Frontal cortex (tissue), 4 donors: Measurements from ENCODE around the gene TNN. TPM values are rescaled to one million over a fixed set of nuclear protein-coding genes. Genes with fewer than 3 reads are reported as not detected.

Experiments used
- DNase-seq, 2 donors: peaks; one replicate each; pipeline ENCODE4 v3.0.0; 2012; ENCODE audit warnings: low spot score in 2 of 2
- FAIRE-seq: peaks from 2 replicates; lab custom pipeline; 2012; peaks lifted over from hg19 to GRCh38; lab: Jason Lieb, UNC
- total RNA-seq: library from RNA; depleted of rRNA; stranded (reverse); fragments of >200 nt; gene quantifications from one replicate; pipeline ENCODE4 v1.2.3, GENCODE V29; 2014
- donor health status: control.
- donor health status: control.
- donor health status: control.

The TNN gene
- total RNA-seq, 1 donor from 2014 or later, result 0.82 TPM

DNA sequence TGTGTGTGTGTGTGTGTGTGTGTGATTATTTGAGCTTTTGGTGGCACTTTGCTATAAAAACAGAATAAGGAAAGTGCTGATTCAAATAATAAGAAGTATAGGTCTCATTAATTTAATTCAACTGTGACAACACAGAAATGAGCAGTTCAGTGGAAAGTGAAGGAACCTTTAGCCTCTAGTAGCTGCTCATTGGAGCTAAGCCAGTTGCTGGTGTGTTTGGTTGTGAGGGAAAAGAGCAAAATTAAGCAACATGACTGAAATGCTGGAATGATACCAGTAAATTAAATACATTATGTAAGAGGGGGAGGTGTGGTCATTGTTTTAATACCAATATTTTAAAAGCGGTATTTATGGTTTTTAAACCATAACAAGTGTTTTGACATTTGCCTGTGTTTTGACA lies 69.7 kb downstream of the TNN start:
- DNase-seq (no peak), FAIRE-seq (no peak)

GRCh38 chr1:175138579-175138978 lies 70.9 kb downstream of the TNN start:
- FAIRE-seq, result no peak

GRCh38 chr1:175145899-175146528 lies 78.4 kb downstream of the TNN start:
- DNase-seq (no peak), FAIRE-seq (no peak)

More at GRCh38 chr1:175138579-175138978, 70.9 kb downstream of the TNN start:
- DNase-seq, result no peak

DNA sequence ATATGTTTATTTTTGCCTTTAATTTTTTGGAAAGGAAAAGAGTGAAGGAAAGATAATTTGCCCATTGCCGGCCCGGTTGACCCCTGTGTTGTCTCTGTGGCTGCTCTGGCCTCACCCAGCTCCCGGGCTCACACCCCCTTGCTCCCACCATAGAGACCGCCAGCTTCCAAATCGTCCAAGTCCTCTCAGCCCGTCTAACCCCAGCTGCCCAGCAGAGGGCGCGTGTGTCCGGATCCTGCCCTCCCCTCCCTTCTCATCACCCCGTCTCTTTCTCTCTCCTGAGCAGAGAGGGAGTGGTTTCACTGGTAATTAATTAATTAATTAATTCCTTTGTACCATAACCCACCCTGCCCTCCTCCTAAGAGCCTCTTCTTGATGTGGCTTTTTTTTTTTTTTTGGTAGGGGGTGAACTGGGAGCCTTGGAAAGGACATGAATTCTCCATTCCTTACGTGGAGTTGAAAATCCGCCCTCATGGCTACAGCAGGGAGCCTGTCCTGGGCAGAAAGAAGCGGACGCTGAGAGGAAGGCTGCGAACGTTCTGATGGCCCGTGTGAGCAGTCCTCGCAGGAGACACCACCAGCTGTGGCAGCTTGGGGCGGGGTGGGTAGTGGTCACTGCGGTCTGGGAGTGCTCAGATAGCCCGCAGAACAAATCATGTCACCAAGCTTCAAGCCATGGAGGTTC lies 79.0 kb downstream of the TNN start:
- FAIRE-seq (no peak), DNase-seq (peak in 1 of 2 donors; percentile 52)

GRCh38 chr1:175147569-175147968 lies 79.9 kb downstream of the TNN start:
- FAIRE-seq (no peak), DNase-seq (no peak)

GRCh38 chr1:175148068-175148467 lies 80.4 kb downstream of the TNN start:
- no peak for FAIRE-seq
- DNase-seq, result no peak

- DNase-seq (peak in 1 of 2 donors; percentile 42), FAIRE-seq (no peak)
Measured at GRCh38 chr1:175150596-175151319, 83.1 kb downstream of the TNN start.

DNA sequence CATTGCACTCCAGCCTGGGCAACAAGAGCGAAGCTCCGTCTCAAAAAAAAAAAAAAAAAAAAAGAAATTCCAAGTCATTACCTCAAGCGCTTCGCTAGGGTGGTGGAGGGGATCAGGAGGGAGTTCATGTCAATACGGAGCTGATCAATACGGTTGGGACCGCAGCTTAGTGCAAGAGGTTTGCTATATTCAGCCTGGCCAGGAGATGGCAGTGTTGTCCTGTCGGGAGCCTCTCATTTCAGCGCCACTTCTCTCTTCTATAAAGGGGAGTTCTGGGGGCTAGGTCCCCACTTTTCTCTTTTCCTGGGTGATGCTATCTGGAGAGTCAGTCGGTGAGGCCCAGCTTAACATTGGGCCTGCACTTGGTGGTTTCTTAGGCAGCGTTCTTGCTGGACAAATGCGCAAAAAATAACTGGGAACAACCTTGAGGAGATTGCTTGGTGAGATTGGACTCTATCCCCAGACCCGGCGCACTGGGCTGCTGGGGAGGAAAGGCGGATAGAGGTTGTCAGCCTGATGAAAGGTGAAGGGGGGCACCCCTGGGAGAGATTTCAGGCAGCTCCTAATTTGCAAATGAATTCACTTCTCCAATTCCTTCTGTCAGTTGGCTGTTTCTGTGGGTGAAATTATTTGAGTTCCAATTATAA lies 84.5 kb downstream of the TNN start:
- FAIRE-seq (no peak), DNase-seq (peak; percentile 19 to 63)

- FAIRE-seq (no peak), DNase-seq (peak; percentile 14 to 55)
Measured at GRCh38 chr1:175154629-175155472, 87.2 kb downstream of the TNN start.

DNA sequence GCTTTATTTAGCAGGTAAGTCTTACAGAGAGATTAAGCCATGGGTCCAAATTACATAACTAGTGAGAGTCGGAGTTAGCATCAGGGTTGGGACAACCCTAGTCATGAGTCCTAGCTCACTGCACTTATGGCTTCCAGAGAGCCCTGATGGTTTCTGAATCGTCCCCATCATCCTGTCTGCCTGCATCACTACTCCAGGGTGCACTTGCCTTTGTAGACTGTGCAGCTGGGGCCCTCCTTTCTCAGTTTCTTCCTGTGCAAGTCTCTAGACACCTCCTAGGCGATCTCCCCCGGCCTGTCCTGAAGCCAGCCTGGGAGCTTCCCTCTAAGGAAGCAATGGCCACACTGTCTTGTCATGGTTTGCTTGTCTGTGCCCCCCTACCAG lies 87.8 kb downstream of the TNN start:
- DNase-seq, result no peak
- FAIRE-seq, result no peak

GRCh38 chr1:175155936-175156335 lies 88.3 kb downstream of the TNN start:
- no peak for FAIRE-seq
- no peak for DNase-seq

DNA sequence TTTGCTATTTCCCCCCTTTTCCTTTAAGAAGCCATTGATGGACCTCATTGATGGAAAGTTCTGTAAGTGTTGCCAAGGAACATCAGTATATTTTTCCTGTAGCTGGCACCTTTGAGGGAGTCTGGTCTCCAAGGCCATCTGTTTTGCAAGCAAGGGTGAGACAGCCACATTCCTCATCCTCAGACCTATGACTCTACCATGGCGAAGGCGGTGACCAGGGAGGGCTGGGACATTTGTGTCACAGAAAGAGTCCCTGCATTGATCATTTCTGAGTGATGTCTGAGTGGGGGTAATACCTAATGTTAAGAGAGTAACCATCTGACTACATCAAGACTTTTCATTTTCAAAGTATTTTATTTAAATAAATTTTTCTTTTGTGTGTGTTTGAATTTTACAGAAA lies 89.6 kb downstream of the TNN start:
- FAIRE-seq, result no peak

GRCh38 chr1:175158170-175158591 lies 90.5 kb downstream of the TNN start:
- DNase-seq, result no peak
- no peak for FAIRE-seq

More for the DNA sequence above, 89.6 kb downstream of the TNN start:
- DNase-seq, result no peak

DNA sequence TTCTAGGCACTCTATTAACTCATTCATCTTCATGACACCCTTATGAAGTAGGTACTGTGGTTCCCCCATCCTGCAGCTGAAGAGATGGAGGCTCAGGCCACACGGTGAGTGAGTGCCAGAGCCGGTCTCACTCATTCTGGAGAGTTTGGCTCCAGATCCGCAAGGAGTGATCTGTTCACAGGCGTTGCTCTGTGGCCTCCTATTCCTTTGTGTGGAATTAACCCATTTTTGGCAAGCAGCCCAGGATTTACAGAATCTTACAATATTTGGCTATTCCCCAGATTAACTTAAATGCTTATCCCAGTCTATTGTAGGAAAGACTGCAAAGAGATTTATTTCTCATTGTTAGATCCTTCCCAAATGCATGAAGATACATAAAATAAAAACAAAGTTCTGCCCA lies 95.3 kb downstream of the TNN start:
- DNase-seq (no peak), FAIRE-seq (no peak)

DNA sequence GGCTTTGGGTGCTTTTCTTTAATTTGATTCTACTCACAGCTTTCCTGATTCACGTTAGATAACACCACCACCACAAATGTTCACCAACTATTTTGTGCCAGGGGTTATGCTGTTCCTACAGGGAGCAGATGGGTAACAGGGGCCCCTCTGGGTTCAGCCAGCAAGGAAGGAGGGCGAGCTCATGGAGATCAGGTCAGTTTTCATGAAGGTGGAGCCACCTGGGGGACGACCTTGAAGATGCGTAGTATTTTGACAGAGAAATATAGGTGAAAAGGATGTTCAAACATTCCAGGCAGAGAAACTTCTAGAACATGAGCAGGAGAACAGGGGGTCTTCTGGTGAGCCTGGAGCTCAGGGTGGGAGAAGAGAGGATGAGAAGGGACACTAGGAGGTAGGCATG lies 96.1 kb downstream of the TNN start:
- no peak for FAIRE-seq
- DNase-seq, result no peak

DNA sequence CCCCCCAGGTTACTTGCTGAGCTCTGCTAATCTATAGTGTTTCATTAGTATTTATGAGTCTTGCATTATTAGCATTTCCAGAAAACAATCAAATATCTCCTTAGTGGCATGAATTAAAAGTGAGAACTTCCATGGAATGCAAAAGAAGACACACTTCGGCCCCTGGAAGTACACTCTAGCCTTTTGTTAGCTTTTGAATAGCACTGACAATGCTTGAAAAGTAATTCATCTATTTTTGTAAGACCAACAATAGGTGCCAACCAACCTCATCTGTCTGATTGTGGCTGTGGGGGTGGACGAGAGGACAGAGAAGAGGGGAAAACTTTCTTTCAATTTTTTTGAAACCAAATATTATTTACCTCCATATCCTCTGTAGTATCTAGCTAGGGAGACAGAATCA lies 97.1 kb downstream of the TNN start:
- FAIRE-seq, result no peak

GRCh38 chr1:175166746-175167145 lies 99.1 kb downstream of the TNN start:
- no peak for FAIRE-seq
- DNase-seq, result no peak

More for the DNA sequence above, 97.1 kb downstream of the TNN start:
- no peak for DNase-seq

- no peak for FAIRE-seq
- DNase-seq, result no peak
Measured at GRCh38 chr1:175167861-175168260, 100.2 kb downstream of the TNN start.

GRCh38 chr1:175168782-175169181 lies 101.1 kb downstream of the TNN start:
- FAIRE-seq (no peak), DNase-seq (no peak)
